HFFc6 (cell line): Measurements from ENCODE around the gene PLD6. TPM values are rescaled to one million over a fixed set of nuclear protein-coding genes. Genes with fewer than 3 reads are reported as not detected.
A peak's percentile ranks its signal among the peaks of the same experiment; 100 is the strongest.

Experiments used
- DNase-seq: peaks from one replicate; pipeline ENCODE4 v3.0.0-alpha.2; 2018
- H3K27ac Mint-ChIP-seq: 2 replicates; pipeline ENCODE4 v1.8.0; 2020; ENCODE audit warnings: mild to moderate bottlenecking, mixed read lengths
- H3K27me3 Mint-ChIP-seq: 2 replicates; pipeline ENCODE4 v1.8.0; 2021; ENCODE audit warnings: mild to moderate bottlenecking, moderate library complexity, mixed read lengths; ENCODE audit not compliant: insufficient read depth
- H3K36me3 Mint-ChIP-seq: 2 replicates; pipeline ENCODE4 v1.8.0; 2021; ENCODE audit warnings: low read depth, mixed read lengths
- H3K4me1 Mint-ChIP-seq: 2 replicates; pipeline ENCODE4 v1.8.0; 2020; ENCODE audit warnings: low read depth, mixed read lengths
- H3K4me3 Mint-ChIP-seq: 2 replicates; pipeline ENCODE4 v1.8.0; 2020; ENCODE audit warnings: mild to moderate bottlenecking, moderate library complexity, mixed read lengths
- H3K9me3 Mint-ChIP-seq: 2 replicates; pipeline ENCODE4 v1.8.0; 2020; ENCODE audit warnings: mild to moderate bottlenecking, mixed read lengths
- CTCF ChIP-seq: fragments of 200-600 bp; sonication (generic); IDR thresholded peaks from 2 replicates; pipeline ENCODE4 v1.5.0; 2021; ENCODE audit warnings: antibody characterized with exemption, mild to moderate bottlenecking
- total RNA-seq, 6 experiments: library from RNA; stranded (reverse); fragmentation: NEBNext Ultra II Directional; extraction: Animal tissue kit (Norgen Biotek cat#: 25700); gene quantifications; 2 replicates in 1 of 6; 3 replicates in 5 of 6; pipeline ENCODE4 v1.2.3, GENCODE V29; 2021

The PLD6 gene
- total RNA-seq, 6 experiments from 2014 or later = 1.7 to 3.6 (median 2.3) TPM

DNA sequence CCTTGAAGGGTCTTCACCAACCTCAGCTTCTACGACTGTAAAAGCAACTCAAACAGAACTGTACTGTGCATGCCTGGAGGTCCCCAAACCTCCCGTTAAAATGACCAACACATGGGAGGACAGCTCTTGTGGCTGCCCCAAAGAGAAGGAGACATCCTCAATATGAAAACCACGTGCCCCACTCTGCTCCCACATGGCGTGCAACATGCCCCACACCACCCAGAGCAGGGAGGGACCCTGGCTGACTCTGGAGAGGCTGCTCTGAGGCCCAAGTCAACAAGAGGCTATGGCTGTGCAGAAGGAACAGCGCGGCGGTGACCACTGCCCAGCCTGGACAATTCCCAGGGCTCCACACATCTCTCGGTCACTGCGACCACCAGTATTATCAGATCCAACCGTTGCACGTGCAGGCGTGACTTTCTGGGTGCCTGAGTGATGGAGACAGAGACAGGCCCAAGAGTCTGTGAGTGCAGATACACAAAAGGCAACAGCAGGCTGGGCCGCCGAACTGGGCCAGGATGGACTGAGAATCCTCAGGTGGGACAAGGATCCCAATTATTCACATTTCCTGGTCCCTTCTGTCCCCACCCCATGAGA, 1.4 kb downstream of the PLD6 start:
- Mint-ChIP-seq H3K27ac (0 out of 2 replicates have a peak overlapping the region, but pooled peaks have one; percentile 94), H3K4me1 (peaks cover 36% of the 10 kb centered on the region), H3K9me3 (no peaks in the 10 kb centered on the region), H3K27me3 (peaks cover 7% of the 10 kb centered on the region), H3K36me3 (peaks cover 5% of the 10 kb centered on the region), H3K4me3 (peak overlapping the region; percentile 90)
- TF ChIP-seq CTCF = no peak
- DNase-seq = no peak

DNA sequence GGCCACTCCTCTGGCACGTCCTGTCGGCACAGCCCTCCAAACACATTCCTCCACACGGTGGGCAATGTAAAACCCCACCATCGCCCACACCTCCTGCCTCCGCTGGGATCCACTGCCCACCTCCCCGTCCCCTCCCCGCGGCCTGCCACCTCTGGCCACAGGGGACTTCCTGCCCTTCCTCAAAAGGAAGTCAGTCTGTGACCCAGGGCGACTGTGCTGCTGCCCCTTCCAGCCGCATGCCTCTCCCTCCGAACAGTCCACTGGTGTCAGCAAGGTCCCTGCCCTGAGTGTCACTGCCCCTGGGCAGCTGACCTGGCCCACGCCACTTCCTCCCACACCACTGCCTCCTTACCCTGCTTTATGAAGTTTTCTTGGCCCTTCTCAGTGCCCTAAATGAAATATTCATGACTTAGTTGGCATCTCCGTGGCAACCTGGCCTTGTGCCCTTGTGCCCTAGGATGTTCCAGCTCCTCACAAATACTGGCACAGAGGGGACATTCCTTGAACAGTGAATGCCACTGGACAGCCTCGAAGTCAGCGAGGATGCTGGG, 2.0 kb downstream of the PLD6 start:
- TF ChIP-seq CTCF = no peak
- H3K27ac Mint-ChIP-seq = no peak overlapping the region
- H3K4me3 Mint-ChIP-seq = peak overlapping the region; percentile 90
- peaks cover 36% of the 10 kb centered on the region for H3K4me1 Mint-ChIP-seq
- H3K27me3 Mint-ChIP-seq = peaks cover 11% of the 10 kb centered on the region
- no peaks in the 10 kb centered on the region for H3K9me3 Mint-ChIP-seq
- DNase-seq = no peak
- peaks cover 5% of the 10 kb centered on the region for H3K36me3 Mint-ChIP-seq

GRCh38 chr17:17203173-17203730, 2.9 kb downstream of the PLD6 start:
- no peak for TF ChIP-seq CTCF

GRCh38 chr17:17201907-17202306, 4.2 kb downstream of the PLD6 start:
- DNase-seq = no peak
- Mint-ChIP-seq H3K36me3 (peaks cover 5% of the 10 kb centered on the region), H3K4me3 (no peak overlapping the region), H3K27me3 (peaks cover 13% of the 10 kb centered on the region), H3K27ac (no peak overlapping the region), H3K4me1 (peaks cover 41% of the 10 kb centered on the region), H3K9me3 (no peaks in the 10 kb centered on the region)
- no peak for TF ChIP-seq CTCF

More at GRCh38 chr17:17203173-17203730, 2.9 kb downstream of the PLD6 start:
- no peaks in the 10 kb centered on the region for H3K9me3 Mint-ChIP-seq
- no peak overlapping the region for H3K27ac Mint-ChIP-seq
- H3K4me3 Mint-ChIP-seq = no peak overlapping the region
- peaks cover 11% of the 10 kb centered on the region for H3K27me3 Mint-ChIP-seq
- H3K4me1 Mint-ChIP-seq = peaks cover 36% of the 10 kb centered on the region
- H3K36me3 Mint-ChIP-seq = peaks cover 5% of the 10 kb centered on the region
- DNase-seq = no peak

DNA sequence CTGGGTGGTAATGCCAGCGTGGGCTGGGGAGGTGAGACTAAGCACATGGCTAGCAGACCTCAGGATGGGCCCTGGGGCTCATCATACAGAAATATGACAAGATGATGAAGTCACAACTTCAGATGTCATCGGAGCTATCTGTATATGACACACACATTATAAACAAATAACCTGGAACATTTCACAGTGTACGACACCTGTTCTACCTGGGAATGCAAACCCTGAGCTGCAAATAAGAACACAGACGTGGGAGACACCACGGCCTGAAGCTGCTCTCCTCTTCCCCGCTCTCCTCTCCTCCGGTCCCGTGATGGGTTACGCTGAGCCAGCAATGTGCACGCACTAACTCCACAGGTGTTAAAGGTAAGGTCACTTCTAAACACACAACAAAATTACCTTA, 4.9 kb downstream of the PLD6 start:
- no peak for TF ChIP-seq CTCF
- no peaks in the 10 kb centered on the region for H3K9me3 Mint-ChIP-seq
- H3K27me3 Mint-ChIP-seq = peaks cover 13% of the 10 kb centered on the region
- H3K4me3 Mint-ChIP-seq = no peak overlapping the region
- no peak overlapping the region for H3K27ac Mint-ChIP-seq
- H3K4me1 Mint-ChIP-seq = peaks cover 41% of the 10 kb centered on the region
- peaks cover 5% of the 10 kb centered on the region for H3K36me3 Mint-ChIP-seq
- no peak for DNase-seq
